ENCODE results near the gene ZNF418.

ZNF418 gene

GRCh38 chr19:57934820-57935665 is at the start of gene ZNF418:
ZNF418 (minus strand) TSS chr19:57935402; CDS start chr19:57933822, 1,580 bp downstream.
- DNase-seq = no peak

GRCh38 chr19:57978586-57979289 is 43.5 kb upstream of the ZNF418 start:
- DNase-seq = no peak

GRCh38 chr19:57974434-57974833 is 39.2 kb upstream of the ZNF418 start, which contains the start of gene C19orf18:
C19orf18 (minus strand) TSS chr19:57974534; CDS start chr19:57974432, 102 bp downstream.
- DNase-seq = no peak

- no peak for DNase-seq
Measured at GRCh38 chr19:57964761-57965160, 29.6 kb upstream of the ZNF418 start.

- DNase-seq = no peak
Measured at GRCh38 chr19:57961785-57962184, 26.6 kb upstream of the ZNF418 start.

GRCh38 chr19:57954996-57955395 is 19.8 kb upstream of the ZNF418 start:
- no peak for DNase-seq

- no peak for DNase-seq
Measured at GRCh38 chr19:57949702-57950101, 14.5 kb upstream of the ZNF418 start.

- no peak for DNase-seq
Measured at GRCh38 chr19:57949296-57949695, 14.1 kb upstream of the ZNF418 start.

GRCh38 chr19:57947419-57948134 is 12.4 kb upstream of the ZNF418 start, which contains the start of gene ZNF256:
ZNF256 (minus strand) TSS chr19:57947706; CDS start chr19:57947474, 232 bp downstream.
- peak; percentile 98 for DNase-seq

- no peak for DNase-seq
Measured at GRCh38 chr19:57947088-57947418, 11.9 kb upstream of the ZNF418 start.

GRCh38 chr19:57946316-57946715 is 11.1 kb upstream of the ZNF418 start:
- no peak for DNase-seq

GRCh38 chr19:57941593-57941992 is 6.4 kb upstream of the ZNF418 start:
- no peak for DNase-seq

- no peak for DNase-seq
Measured at GRCh38 chr19:57935731-57936130, 529 bp upstream of the ZNF418 start.

- DNase-seq = no peak
Measured at GRCh38 chr19:57927587-57927986, 7.6 kb downstream of the ZNF418 start.

GRCh38 chr19:57916168-57916995 is 18.8 kb downstream of the ZNF418 start, which contains the start of gene ZNF417:
ZNF417 (minus strand) TSS chr19:57916592; CDS start chr19:57916411, 181 bp downstream.
- DNase-seq = peak; percentile 99

GRCh38 chr19:57914531-57914930 is 20.7 kb downstream of the ZNF418 start:
- no peak for DNase-seq

- no peak for DNase-seq
Measured at GRCh38 chr19:57907394-57907793, 27.8 kb downstream of the ZNF418 start.

- no peak for DNase-seq
Measured at GRCh38 chr19:57905258-57905657, 29.9 kb downstream of the ZNF418 start.

GRCh38 chr19:57903618-57904184 is 31.5 kb downstream of the ZNF418 start:
- no peak for DNase-seq

- DNase-seq = no peak
Measured at GRCh38 chr19:57900311-57900710, 34.9 kb downstream of the ZNF418 start.

GRCh38 chr19:57890706-57891105 is 44.5 kb downstream of the ZNF418 start:
- DNase-seq = peak; percentile 99

Measured in NCI-H226 (cell line).